ENCODE results near the gene SUPT20HL2.
"Not testable (repeated sequence)": the region's sequence is repeated elsewhere in the genome, so short reads cannot be mapped to it uniquely, and the experiment has no call there.

The SUPT20HL2 gene

GRCh38 chrX:24314019-24314635, at the start of gene SUPT20HL2:
TSS of gene SUPT20HL2 (minus strand) at chrX:24314069. CDS start at chrX:24313315, 754 bp downstream.
- Mint-ChIP-seq H3K4me3 (no peak within 1 kb of the TSS), H3K27ac (no peak within 1 kb of the TSS), H3K27me3 (peaks cover 0 to 9% of the 10 kb centered on the region in 2 donors), H3K36me3 (no peaks in the 10 kb centered on the region), H3K4me1 (no peaks in the 10 kb centered on the region), H3K9me3 (no peaks in the 10 kb centered on the region)
- DNase-seq, result no peak
- no peak for ATAC-seq (replicated peaks)

DNA sequence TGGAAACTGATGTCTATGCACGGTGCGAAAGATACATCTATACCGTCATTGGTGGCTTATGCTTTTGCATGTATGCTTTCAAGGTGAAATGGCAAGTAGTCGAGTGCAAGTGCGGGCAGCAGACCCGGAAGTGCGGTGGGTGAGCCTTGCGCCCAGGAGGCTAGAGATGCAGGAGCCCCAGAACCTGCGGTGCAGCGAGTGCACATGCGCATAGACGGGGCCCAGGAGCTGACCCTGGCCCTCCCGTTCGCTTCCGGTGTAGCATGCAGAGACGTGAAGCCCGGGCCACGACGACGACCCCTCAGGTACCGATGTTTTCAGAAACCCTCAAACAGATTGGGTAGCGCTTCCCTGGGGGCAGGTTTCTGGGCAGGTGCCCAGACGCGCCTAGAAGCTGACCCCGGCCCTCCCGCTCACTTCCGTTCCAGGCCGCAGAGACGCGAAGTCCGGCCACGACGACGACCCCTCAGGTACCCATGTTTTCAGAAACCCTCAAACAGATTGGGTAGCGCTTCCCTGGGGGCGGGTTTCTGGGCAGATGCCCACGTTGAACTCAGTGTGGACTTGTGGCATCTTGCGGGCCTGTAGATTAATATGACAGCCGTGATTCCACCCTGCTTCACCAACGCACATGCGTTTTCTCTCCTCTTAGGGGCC, 48.3 kb upstream of the SUPT20HL2 start:
- H3K36me3 Mint-ChIP-seq; H3K27ac Mint-ChIP-seq; ATAC-seq (replicated peaks); H3K4me1 Mint-ChIP-seq; H3K4me3 Mint-ChIP-seq; H3K9me3 Mint-ChIP-seq; DNase-seq; H3K27me3 Mint-ChIP-seq: not testable (repeated sequence)

- Mint-ChIP-seq H3K27ac (peak within 1 kb of the TSS; percentile 71), H3K4me1 (no peaks in the 10 kb centered on the region), H3K9me3 (no peaks in the 10 kb centered on the region), H3K4me3 (no peak within 1 kb of the TSS), H3K27me3 (no peaks in the 10 kb centered on the region), H3K36me3 (no peaks in the 10 kb centered on the region)
- no peak for DNase-seq
- ATAC-seq (replicated peaks), result no peak
These were observed 46.4 kb upstream of the SUPT20HL2 start, which contains the start of gene SUPT20HL1 for GRCh38 chrX:24360272-24360671. TSS of gene SUPT20HL1 (plus strand) at chrX:24360639. CDS start at chrX:24362761, 2,122 bp downstream.

- no peak for DNase-seq
- Mint-ChIP-seq H3K4me1 (no peaks in the 10 kb centered on the region), H3K4me3 (no peak overlapping the region)
These were observed 43.2 kb upstream of the SUPT20HL2 start for GRCh38 chrX:24357106-24357505.

DNA sequence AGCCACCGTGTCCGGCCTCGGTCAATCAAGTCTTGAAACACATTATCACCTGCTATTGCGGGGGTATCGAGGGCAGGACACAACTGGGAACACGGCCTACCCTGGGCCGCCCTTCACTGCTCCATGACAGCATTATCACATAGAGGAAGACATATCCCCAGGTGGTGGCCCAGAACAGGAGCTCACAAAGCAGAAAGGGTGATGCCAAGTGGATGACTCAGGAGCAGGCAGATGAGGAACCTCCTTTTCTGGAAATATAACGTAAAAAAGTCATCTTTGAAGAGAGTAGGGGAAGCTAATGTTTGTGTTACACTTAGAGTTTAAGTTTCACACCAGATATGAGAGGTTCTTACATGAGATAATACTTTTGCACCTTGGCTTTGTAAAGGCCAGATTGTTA, 41.2 kb upstream of the SUPT20HL2 start:
- no peaks in the 10 kb centered on the region for H3K9me3 Mint-ChIP-seq
- H3K36me3 Mint-ChIP-seq, result no peaks in the 10 kb centered on the region
- no peak overlapping the region for H3K27ac Mint-ChIP-seq
- no peaks in the 10 kb centered on the region for H3K4me1 Mint-ChIP-seq
- no peaks in the 10 kb centered on the region for H3K27me3 Mint-ChIP-seq
- H3K4me3 Mint-ChIP-seq, result no peak overlapping the region
- DNase-seq (no peak), ATAC-seq (replicated peaks) (no peak)

More at GRCh38 chrX:24357106-24357505, 43.2 kb upstream of the SUPT20HL2 start:
- Mint-ChIP-seq H3K36me3 (no peaks in the 10 kb centered on the region), H3K9me3 (no peaks in the 10 kb centered on the region), H3K27ac (no peak overlapping the region), H3K27me3 (no peaks in the 10 kb centered on the region)
- ATAC-seq (replicated peaks), result no peak

GRCh38 chrX:24350217-24350616, 36.3 kb upstream of the SUPT20HL2 start:
- no peaks in the 10 kb centered on the region for H3K9me3 Mint-ChIP-seq
- H3K27me3 Mint-ChIP-seq, result no peaks in the 10 kb centered on the region
- H3K27ac Mint-ChIP-seq, result no peak overlapping the region
- H3K36me3 Mint-ChIP-seq, result no peaks in the 10 kb centered on the region
- DNase-seq, result no peak
- ATAC-seq (replicated peaks), result no peak
- no peaks in the 10 kb centered on the region for H3K4me1 Mint-ChIP-seq
- no peak overlapping the region for H3K4me3 Mint-ChIP-seq

DNA sequence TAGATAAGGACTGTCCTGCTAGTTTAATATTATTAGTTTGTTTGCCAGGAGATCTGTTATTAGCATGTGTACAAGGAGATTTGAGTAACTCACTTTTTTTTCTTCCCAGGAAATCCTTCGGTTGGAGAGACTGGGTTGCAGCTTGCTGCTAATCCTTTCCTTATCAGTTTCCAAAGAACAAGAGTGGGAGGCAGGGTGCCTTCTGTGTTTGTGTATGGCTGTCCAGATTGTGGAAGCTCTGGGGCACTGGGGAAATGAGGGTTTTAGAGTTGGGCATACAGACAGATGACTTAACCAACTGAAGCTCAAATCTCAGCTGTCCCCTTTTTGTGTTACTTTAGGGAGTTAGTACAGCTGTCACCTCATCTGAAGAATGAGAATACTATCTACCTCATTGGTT, 34.0 kb upstream of the SUPT20HL2 start:
- no peaks in the 10 kb centered on the region for H3K36me3 Mint-ChIP-seq
- H3K27me3 Mint-ChIP-seq, result peaks cover 0 to 2% of the 10 kb centered on the region in 2 donors
- no peak overlapping the region for H3K27ac Mint-ChIP-seq
- peaks cover 0 to under 1% of the 10 kb centered on the region in 2 donors for H3K4me1 Mint-ChIP-seq
- DNase-seq (no peak), ATAC-seq (replicated peaks) (no peak)
- no peak overlapping the region for H3K4me3 Mint-ChIP-seq
- H3K9me3 Mint-ChIP-seq, result no peaks in the 10 kb centered on the region

DNA sequence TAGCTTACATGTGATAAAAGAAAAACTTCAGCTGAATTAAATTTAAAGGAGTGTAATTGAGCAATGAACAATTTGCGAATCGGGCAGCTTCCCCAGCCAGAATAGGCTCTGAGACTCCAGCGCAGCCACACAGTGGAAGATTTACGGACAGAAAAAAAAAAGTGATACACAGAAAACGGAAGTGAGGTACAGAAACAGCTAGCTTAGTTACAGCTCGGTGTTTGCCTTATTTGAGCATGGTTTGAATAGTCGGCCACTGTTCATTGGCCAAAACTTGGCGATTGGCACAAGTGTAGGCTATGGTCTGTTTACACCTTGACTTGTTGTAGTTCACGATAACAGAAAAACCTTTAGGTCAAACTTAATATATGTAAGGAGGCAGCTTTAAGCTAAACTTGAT, 29.9 kb upstream of the SUPT20HL2 start:
- no peaks in the 10 kb centered on the region for H3K36me3 Mint-ChIP-seq
- DNase-seq (no peak), ATAC-seq (replicated peaks) (peak; percentile 70 to 91)
- H3K27me3 Mint-ChIP-seq, result peaks cover 0 to 24% of the 10 kb centered on the region in 2 donors
- H3K4me1 Mint-ChIP-seq, result peaks cover 0 to 2% of the 10 kb centered on the region in 2 donors
- no peaks in the 10 kb centered on the region for H3K9me3 Mint-ChIP-seq
- H3K4me3 Mint-ChIP-seq, result no peak overlapping the region
- H3K27ac Mint-ChIP-seq, result no peak overlapping the region

DNA sequence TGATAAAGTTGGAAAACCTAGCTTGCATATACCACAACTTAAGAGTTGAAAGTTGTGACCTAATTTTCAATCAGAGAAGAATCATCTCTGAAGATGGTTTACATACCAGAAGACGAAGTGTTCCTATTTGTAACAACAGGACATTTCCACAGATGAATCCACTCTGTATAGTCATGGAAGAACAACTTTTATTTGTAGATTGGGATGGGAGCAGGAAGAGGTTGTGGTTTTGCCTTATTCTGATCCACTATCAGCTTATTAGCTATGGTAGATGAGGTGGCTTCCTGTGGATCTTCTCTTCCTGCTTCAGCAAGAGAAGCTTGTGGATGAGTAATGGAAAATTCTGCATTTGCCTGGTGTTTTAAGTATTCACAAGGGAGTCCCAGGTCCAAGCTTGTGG, 27.9 kb upstream of the SUPT20HL2 start:
- Mint-ChIP-seq H3K27ac (no peak overlapping the region), H3K36me3 (no peaks in the 10 kb centered on the region), H3K9me3 (no peaks in the 10 kb centered on the region), H3K4me3 (no peak overlapping the region), H3K27me3 (peaks cover 0 to 24% of the 10 kb centered on the region in 2 donors), H3K4me1 (peaks cover 0 to 2% of the 10 kb centered on the region in 2 donors)
- ATAC-seq (replicated peaks), result no peak
- no peak for DNase-seq

- DNase-seq, result no peak
- Mint-ChIP-seq H3K9me3 (no peaks in the 10 kb centered on the region), H3K4me1 (peaks cover 0 to 2% of the 10 kb centered on the region in 2 donors), H3K36me3 (no peaks in the 10 kb centered on the region), H3K4me3 (no peak overlapping the region), H3K27me3 (peaks cover 0 to 24% of the 10 kb centered on the region in 2 donors), H3K27ac (no peak overlapping the region)
- no peak for ATAC-seq (replicated peaks)
These were observed 26.6 kb upstream of the SUPT20HL2 start for GRCh38 chrX:24340501-24340900.

DNA sequence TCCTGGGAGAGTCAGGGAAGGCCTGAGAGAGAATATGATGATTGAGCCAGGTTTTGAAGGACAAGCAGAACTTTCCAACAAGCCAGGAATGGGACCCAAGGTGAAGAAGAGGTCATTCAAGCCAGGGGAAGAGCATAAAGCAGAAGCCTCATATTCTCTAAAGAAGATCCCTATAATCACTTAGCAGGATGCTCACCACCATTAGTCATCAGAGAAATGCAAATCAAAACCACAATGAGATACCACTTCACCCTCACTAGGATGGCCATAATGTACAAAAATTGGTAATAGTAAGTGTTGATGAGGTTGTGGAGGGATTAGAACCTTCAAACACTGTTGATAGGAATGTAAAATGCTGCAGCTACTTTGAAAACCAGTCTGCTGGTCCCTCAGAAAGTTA, 26.0 kb upstream of the SUPT20HL2 start:
- Mint-ChIP-seq H3K36me3 (no peaks in the 10 kb centered on the region), H3K27me3 (peaks cover 0 to 24% of the 10 kb centered on the region in 2 donors), H3K27ac (no peak overlapping the region), H3K4me3 (no peak overlapping the region), H3K9me3 (no peaks in the 10 kb centered on the region), H3K4me1 (peaks cover 0 to 2% of the 10 kb centered on the region in 2 donors)
- DNase-seq (no peak), ATAC-seq (replicated peaks) (no peak)

DNA sequence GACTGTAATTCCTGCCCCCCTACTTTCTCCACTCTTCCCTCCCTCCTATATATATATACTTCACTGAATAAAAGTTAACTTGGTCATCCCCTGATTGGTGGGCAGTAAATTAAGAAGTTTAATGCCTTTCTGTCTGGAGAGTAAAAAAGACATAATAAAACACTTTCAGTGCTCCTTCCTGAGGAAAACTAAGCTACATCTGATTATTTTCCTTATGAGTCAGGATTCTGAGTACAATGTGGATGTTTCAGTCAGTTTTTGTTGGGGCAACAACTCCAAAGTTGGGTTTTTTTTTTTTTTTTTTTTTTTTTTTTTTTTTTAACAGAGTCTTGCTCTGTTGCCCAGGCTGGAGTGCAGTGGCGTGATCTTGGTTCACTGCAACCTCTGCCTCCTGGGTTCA, 22.0 kb upstream of the SUPT20HL2 start:
- DNase-seq (no peak), ATAC-seq (replicated peaks) (no peak)
- Mint-ChIP-seq H3K27ac (no peak overlapping the region), H3K4me1 (no peaks in the 10 kb centered on the region), H3K27me3 (peaks cover 0 to 19% of the 10 kb centered on the region in 2 donors), H3K9me3 (peaks cover 4 to 9% of the 10 kb centered on the region in 2 donors), H3K4me3 (no peak overlapping the region), H3K36me3 (no peaks in the 10 kb centered on the region)

GRCh38 chrX:24334461-24334860, 20.6 kb upstream of the SUPT20HL2 start:
- no peak overlapping the region for H3K27ac Mint-ChIP-seq
- H3K4me3 Mint-ChIP-seq, result no peak overlapping the region
- no peak for ATAC-seq (replicated peaks)
- H3K9me3 Mint-ChIP-seq, result peaks cover 4 to 9% of the 10 kb centered on the region in 2 donors
- no peaks in the 10 kb centered on the region for H3K4me1 Mint-ChIP-seq
- no peak for DNase-seq
- no peaks in the 10 kb centered on the region for H3K36me3 Mint-ChIP-seq
- H3K27me3 Mint-ChIP-seq, result peaks cover 0 to 14% of the 10 kb centered on the region in 2 donors

- no peaks in the 10 kb centered on the region for H3K36me3 Mint-ChIP-seq
- no peak overlapping the region for H3K4me3 Mint-ChIP-seq
- ATAC-seq (replicated peaks), result no peak
- no peak for DNase-seq
- H3K27ac Mint-ChIP-seq, result no peak overlapping the region
- H3K27me3 Mint-ChIP-seq, result peaks cover 0 to 14% of the 10 kb centered on the region in 2 donors
- no peaks in the 10 kb centered on the region for H3K4me1 Mint-ChIP-seq
- H3K9me3 Mint-ChIP-seq, result peaks cover 4 to 9% of the 10 kb centered on the region in 2 donors
These were observed 19.5 kb upstream of the SUPT20HL2 start for GRCh38 chrX:24333371-24333770.

GRCh38 chrX:24332878-24333277, 19.0 kb upstream of the SUPT20HL2 start:
- Mint-ChIP-seq H3K27ac (no peak overlapping the region), H3K36me3 (no peaks in the 10 kb centered on the region), H3K4me1 (no peaks in the 10 kb centered on the region), H3K27me3 (peaks cover 0 to 14% of the 10 kb centered on the region in 2 donors), H3K9me3 (peaks cover 4 to 9% of the 10 kb centered on the region in 2 donors), H3K4me3 (no peak overlapping the region)
- DNase-seq (no peak), ATAC-seq (replicated peaks) (no peak)

All from stimulated activated naive B cell treated with anti-CD40 and anti-IgM and Interleukin-4, amounts not matched to agents 10 μg/mL and 1 μg/mL and 100 μg/mL, for 72 hours (primary cell).